Activated CD4-positive, alpha-beta T cell treated with anti-CD3 and anti-CD28 coated beads, Interleukin-10, Interleukin-2, amounts not matched to agents 100 ng/mL and 50 ng/mL, durations not matched to agents 16 hours and 8 hours (primary cell): ENCODE results near the gene CHCHD3.

Experiments
- DNase-seq: peaks from one replicate; pipeline ENCODE4 v3.0.0-alpha.2; 2020

CHCHD3 gene

GRCh38 chr7:132764762-132765161 is 317.1 kb downstream of the CHCHD3 start:
- DNase-seq: no peak

GRCh38 chr7:132760866-132761265 is 321.0 kb downstream of the CHCHD3 start:
- no peak for DNase-seq

GRCh38 chr7:132760244-132760623 is 321.7 kb downstream of the CHCHD3 start:
- no peak for DNase-seq

- DNase-seq: no peak
These were observed 322.2 kb downstream of the CHCHD3 start for GRCh38 chr7:132759482-132760243.

GRCh38 chr7:132758986-132759385 is 322.9 kb downstream of the CHCHD3 start:
- no peak for DNase-seq

- DNase-seq: no peak
These were observed 324.1 kb downstream of the CHCHD3 start for GRCh38 chr7:132757783-132758182.

GRCh38 chr7:132756484-132756990 is 325.4 kb downstream of the CHCHD3 start:
- DNase-seq: no peak

GRCh38 chr7:132755538-132756483 is 326.1 kb downstream of the CHCHD3 start:
- no peak for DNase-seq

GRCh38 chr7:132752431-132752830 is 329.5 kb downstream of the CHCHD3 start:
- DNase-seq: no peak

- DNase-seq: no peak
These were observed 330.6 kb downstream of the CHCHD3 start for GRCh38 chr7:132751244-132751647.

GRCh38 chr7:132750530-132751217 is 331.2 kb downstream of the CHCHD3 start:
- DNase-seq: no peak

GRCh38 chr7:132750096-132750495 is 331.8 kb downstream of the CHCHD3 start:
- DNase-seq: no peak

GRCh38 chr7:132745510-132745909 is 336.4 kb downstream of the CHCHD3 start:
- DNase-seq: no peak

GRCh38 chr7:132743974-132744373 is 337.9 kb downstream of the CHCHD3 start:
- DNase-seq: no peak

GRCh38 chr7:132742189-132742612 is 339.7 kb downstream of the CHCHD3 start:
- DNase-seq: no peak

- DNase-seq: no peak
These were observed 341.7 kb downstream of the CHCHD3 start for GRCh38 chr7:132740176-132740575.

GRCh38 chr7:132739271-132739955 is 342.5 kb downstream of the CHCHD3 start:
- DNase-seq: no peak

GRCh38 chr7:132738254-132738653 is 343.6 kb downstream of the CHCHD3 start:
- no peak for DNase-seq

- no peak for DNase-seq
These were observed 346.4 kb downstream of the CHCHD3 start for GRCh38 chr7:132735476-132735875.
